HG03060 (cell line): Measurements from ENCODE around the gene EZH1.

Experiments
- ATAC-seq: cut with Tn5 transposase; IDR thresholded peaks from one replicate; pipeline ENCODE4 v1.9.1; 2021; ENCODE audit warnings: low read depth, moderate number of reproducible peaks; ENCODE audit not compliant: unreplicated experiment

Gene EZH1

GRCh38 chr17:42725143-42725542 is 19.7 kb downstream of the EZH1 start:
- ATAC-seq = no peak

GRCh38 chr17:42723636-42724035 is 21.2 kb downstream of the EZH1 start:
- ATAC-seq = no peak

GRCh38 chr17:42720996-42721583 is 23.8 kb downstream of the EZH1 start:
- no peak for ATAC-seq

GRCh38 chr17:42709561-42709960 is 35.3 kb downstream of the EZH1 start:
- no peak for ATAC-seq

GRCh38 chr17:42708588-42708987 is 36.3 kb downstream of the EZH1 start:
- ATAC-seq = no peak

- no peak for ATAC-seq
Measured at GRCh38 chr17:42706732-42707131, 38.1 kb downstream of the EZH1 start.

- ATAC-seq = peak; percentile 53
Measured at GRCh38 chr17:42704837-42705494, 39.9 kb downstream of the EZH1 start.

GRCh38 chr17:42704490-42704836 is 40.4 kb downstream of the EZH1 start:
- ATAC-seq = peak; percentile 18

- no peak for ATAC-seq
Measured at GRCh38 chr17:42702446-42702845, 42.4 kb downstream of the EZH1 start.

- ATAC-seq = no peak
Measured at GRCh38 chr17:42700586-42701289, 44.1 kb downstream of the EZH1 start.

GRCh38 chr17:42699415-42699740 is 45.5 kb downstream of the EZH1 start:
- no peak for ATAC-seq

- no peak for ATAC-seq
Measured at GRCh38 chr17:42698736-42699414, 46.0 kb downstream of the EZH1 start.

GRCh38 chr17:42697108-42697811 is 47.6 kb downstream of the EZH1 start:
- ATAC-seq = no peak

GRCh38 chr17:42695500-42695899 is 49.3 kb downstream of the EZH1 start:
- ATAC-seq = no peak

GRCh38 chr17:42694524-42694923 is 50.3 kb downstream of the EZH1 start:
- no peak for ATAC-seq

GRCh38 chr17:42692489-42692888 is 52.4 kb downstream of the EZH1 start:
- no peak for ATAC-seq

- no peak for ATAC-seq
Measured at GRCh38 chr17:42691021-42691545, 53.8 kb downstream of the EZH1 start.

- ATAC-seq = no peak
Measured at GRCh38 chr17:42690596-42690995, 54.2 kb downstream of the EZH1 start.

- ATAC-seq = no peak
Measured at GRCh38 chr17:42687707-42688320, 57.0 kb downstream of the EZH1 start.

GRCh38 chr17:42686520-42687128 is 58.2 kb downstream of the EZH1 start:
- ATAC-seq = no peak
